GM19239 (cell line): ENCODE results near the gene LCN6.
"Not testable (repeated sequence)": the region's sequence is repeated elsewhere in the genome, so short reads cannot be mapped to it uniquely, and the experiment has no call there.

Source experiments
- DNase-seq: peaks from one replicate; pipeline ENCODE4 v3.0.0; 2011; ENCODE audit warnings: low spot score; ENCODE audit not compliant: insufficient read length
- FAIRE-seq: peaks from 2 replicates; lab custom pipeline; 2011; peaks lifted over from hg19 to GRCh38; lab: Jason Lieb, UNC

Gene LCN6

DNA sequence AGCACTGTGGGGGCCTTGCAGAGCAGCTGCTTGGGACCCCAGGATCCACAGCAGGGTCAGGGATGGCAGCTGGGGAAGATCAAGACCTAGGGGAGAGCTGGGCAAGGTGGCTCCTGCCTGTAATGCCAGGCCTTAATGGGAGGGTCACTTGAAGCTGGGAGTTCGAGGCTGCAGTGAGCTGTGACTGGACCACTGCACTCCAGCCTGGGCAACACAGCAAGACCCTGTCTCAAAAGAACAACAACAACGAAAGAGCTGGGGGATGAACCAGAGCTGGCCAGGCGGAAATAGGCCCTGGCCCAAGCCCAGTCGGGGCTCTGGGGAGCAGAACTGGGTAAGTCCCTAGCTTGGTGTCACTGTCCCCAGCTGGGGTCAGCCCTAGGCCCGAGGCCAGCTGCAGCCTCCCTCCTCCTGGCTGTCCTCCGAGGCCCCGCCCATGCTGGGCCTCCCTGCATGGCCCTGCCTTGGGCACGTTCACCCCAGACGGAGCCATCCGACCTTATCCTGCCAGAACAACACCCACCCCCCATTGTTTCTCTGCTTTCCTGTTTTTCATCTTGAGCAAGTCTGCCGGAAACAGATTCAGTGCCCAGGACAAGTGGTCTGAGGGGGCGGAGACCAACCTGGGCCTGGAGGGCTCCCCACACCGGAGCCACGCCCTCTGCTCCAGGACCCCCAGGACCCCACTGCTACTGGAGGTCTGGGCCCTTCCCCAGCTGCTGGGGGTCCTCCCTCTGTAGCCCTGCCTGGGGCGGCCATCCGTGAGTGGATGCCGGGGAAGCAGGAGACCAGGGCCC is 34.0 kb downstream of the LCN6 start:
- FAIRE-seq (no peak), DNase-seq (no peak)

DNA sequence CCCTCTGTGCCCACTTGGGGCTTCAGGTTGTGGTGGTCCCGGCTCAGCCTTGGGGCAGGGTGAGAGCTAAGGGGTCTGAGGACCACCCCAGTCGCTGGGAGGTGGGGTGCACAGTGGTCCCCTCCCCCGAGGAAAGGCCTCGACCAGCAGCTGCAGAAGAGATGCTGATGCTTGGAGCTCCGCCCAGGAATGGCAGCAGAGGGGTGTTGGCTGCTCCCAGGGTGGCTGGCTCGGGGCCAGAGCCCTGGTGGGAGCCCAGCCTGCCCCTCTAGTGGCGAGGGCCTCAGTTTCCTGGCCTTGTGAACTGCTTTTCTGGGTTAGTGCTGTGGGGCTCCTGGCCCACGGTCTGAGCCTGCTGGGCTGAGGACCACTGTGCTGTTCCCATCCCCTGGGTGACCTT is 34.8 kb downstream of the LCN6 start:
- FAIRE-seq (no peak), DNase-seq (no peak)

- no peak for DNase-seq
- FAIRE-seq: no peak
These were observed 35.4 kb downstream of the LCN6 start for GRCh38 chr9:136712690-136713544.

- DNase-seq (no peak), FAIRE-seq (no peak)
These were observed 36.3 kb downstream of the LCN6 start, which contains the start of gene DIPK1B for GRCh38 chr9:136711751-136712689. TSS of gene DIPK1B (plus strand) at chr9:136712572. CDS start at chr9:136712666, 94 bp downstream.

DNA sequence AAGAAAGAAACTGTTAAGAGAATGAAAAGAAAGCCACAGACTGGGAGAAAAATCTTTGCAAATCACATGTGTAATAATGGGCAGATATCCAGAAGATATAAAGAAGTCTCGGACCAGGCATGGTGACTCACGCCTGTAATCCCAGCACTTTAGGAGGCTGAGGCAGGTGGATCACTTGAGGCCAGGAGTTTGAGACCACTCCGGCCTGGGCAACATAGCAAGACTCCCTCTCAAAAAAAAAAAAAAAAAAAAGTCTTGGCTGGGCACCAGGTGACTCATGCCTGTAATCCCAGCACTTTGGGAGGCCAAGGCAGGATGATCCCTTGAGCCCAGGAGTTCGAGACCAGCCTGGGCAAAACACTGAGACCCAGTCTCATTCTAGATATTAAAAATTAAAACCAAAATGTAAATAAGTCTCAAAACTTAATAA is 37.1 kb downstream of the LCN6 start:
- not testable (repeated sequence) for DNase-seq, FAIRE-seq

DNA sequence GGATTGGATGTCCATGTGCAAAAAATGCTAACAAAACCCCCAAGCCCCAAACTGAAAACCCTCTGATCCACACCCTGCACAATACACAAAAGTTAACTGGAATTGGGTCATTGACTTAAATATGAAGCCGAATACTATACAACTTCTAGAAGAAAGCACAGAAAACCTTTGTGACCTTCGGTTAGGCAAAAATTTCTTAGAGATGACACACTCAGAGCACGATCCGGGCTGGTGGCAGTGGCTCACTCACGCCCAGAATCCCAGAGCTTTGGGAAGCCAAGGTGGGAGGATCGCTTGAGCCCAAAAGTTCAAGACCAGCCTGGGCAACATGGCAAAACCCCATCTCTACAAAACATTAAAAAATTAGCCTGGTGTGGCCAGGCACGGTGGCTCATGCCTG is 37.8 kb downstream of the LCN6 start:
- FAIRE-seq: no peak
- no peak for DNase-seq

GRCh38 chr9:136709454-136710109 is 38.7 kb downstream of the LCN6 start:
- DNase-seq: no peak
- no peak for FAIRE-seq

GRCh38 chr9:136707849-136708517 is 40.3 kb downstream of the LCN6 start:
- DNase-seq (no peak), FAIRE-seq (no peak)

- FAIRE-seq: no peak
These were observed 41.3 kb downstream of the LCN6 start for GRCh38 chr9:136707011-136707410.

DNA sequence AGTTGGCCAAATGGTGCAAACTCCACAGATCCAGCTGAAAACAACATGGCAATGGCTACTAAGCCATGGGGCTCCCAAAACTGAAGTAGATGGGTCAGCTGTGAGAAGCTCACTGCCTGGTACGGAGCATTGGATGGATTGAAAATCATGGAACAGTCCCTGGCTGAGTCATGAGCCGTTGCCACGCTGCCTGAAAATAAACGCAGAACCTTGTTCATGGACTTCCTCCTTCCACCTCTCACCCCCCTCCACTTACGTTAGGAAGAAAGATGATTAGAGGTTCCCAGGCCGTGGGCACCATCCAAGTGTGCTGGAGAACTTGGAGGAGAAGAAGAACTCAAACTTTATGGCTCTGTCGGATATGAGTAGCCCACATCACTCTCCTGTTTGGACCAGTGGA is 42.8 kb downstream of the LCN6 start:
- no peak for DNase-seq
- no peak for FAIRE-seq

More at GRCh38 chr9:136707011-136707410, 41.3 kb downstream of the LCN6 start:
- DNase-seq: no peak

- FAIRE-seq, DNase-seq: not testable (repeated sequence)
These were observed 43.6 kb downstream of the LCN6 start for GRCh38 chr9:136704741-136705140.

- no peak for DNase-seq
- no peak for FAIRE-seq
These were observed 45.0 kb downstream of the LCN6 start for GRCh38 chr9:136703276-136703860.

DNA sequence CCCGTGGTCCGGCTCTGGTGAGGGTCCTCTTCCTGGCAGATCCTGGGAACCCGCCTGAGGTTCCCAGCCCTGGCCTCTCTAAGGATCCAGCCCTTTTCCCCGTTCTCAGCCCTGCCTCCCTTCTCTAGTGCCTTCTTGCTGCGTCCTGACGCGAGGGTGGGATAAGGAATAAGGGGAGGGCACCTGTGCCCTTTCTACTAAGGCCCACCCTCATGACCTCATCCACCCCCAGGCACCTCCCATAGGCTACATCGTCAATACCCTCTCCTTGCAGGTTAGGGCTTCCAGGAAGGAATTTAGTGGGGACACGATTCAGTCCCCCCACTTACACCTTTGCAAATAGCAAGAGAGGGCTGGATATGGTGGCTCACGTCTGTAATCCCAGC is 46.7 kb downstream of the LCN6 start:
- FAIRE-seq (no peak), DNase-seq (no peak)

DNA sequence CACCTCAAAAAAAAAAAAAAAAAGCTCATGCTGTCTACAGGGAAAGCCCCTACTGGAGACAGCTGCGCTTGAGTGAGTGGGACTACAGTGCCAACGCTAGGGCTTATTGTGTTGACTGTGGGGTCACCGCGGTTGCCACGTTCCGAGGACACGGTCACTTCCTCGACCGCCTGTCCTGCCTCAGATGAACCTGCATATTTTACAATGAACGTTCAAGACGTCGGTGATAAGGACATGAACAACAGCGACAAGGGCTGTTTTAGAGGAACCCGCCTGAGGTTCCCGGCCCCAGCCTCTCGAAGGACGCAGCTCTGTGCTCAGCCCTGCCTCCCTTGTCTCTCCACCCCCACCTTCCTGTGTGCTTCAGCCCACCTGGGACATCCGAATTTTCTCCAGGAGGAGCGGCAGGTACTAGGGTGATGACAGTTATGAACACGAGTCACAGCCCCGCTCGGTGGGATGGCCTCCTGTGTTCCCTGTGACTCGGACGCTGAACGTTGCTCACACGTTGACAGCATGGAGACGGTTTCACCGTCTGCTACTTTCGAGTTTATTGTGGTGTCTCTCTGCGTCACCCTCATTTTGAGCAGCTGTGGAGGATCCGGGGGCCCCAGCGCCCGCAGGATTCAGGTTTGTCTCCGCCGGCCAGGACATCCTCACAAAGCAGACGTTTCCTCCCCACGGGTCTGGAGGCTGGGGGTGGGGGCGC is 47.2 kb downstream of the LCN6 start:
- FAIRE-seq (peak; percentile 80), DNase-seq (peak; percentile 68)

- no peak for DNase-seq
- no peak for FAIRE-seq
These were observed 48.0 kb downstream of the LCN6 start for GRCh38 chr9:136700304-136700703.

DNA sequence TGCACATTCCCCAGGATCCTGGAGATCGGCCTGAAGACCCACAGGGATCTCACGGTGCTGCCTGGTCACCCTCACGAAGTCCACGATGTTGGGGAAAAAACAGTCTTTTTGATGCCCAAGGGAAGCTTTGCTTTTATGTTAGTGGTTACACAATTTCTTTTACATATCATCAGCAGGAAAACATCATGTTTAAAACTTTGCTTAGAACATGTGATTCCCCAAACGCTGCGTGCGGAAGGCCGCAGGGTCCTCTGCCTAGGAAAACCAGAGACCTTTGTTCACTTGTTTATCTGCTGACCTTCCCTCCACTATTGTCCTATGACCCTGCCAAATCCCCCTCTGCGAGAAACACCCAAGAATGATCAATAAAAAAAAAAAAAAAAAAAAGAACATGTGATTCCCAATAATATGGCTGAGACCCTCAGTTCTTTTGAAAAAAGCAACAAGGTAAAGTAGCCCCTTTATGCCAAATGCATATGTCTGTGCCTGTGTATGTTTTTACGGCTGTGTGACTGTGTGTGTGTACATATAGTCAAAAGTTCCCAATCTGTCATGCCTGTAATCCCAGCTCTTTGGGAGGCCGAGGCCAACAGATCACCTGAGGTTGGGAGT is 49.6 kb downstream of the LCN6 start:
- DNase-seq: no peak
- FAIRE-seq: no peak

DNA sequence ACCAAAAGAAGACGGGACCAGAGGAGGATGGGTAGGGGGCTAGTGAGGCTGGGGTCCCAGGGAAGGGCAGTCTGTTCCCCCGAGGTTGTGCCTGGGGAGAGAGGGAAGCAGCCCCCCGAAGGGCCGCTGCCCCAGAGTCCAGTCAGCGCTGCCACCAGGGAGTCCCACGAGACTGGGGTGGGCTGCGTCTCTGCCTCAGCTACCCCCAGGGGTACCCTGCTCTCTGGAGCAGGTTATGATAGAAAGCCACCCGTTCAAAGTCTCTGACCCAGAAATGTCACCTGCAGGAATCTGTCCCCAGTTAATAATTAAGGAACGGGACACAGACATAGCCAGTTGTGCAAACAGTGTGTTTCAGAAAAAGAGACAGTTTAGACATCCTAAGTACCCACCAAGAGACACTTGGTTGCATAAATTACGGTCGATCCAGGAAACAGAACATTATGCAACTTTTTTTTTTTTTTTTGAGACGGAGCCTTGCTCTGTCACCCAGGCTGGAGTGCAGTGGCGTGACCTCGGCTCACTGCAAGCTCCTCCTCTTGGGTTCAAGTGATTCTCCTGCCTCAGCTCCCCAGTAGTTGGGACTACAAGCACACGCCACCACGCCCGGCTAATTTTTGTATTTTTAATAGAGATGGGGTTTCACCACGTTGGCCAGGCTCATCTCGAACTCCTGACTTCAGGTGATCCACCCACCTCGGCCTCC is 50.4 kb downstream of the LCN6 start:
- DNase-seq: no peak
- no peak for FAIRE-seq
